NK-92 (cell line): ENCODE results near the gene WBP4.

ENCODE experiments used
- DNase-seq: peaks from one replicate; lab custom pipeline; 2025; ENCODE audit not compliant: unreplicated experiment; lab: John Stamatoyannopoulos, UW

The WBP4 gene

GRCh38 chr13:41048640-41049039 is 12.7 kb upstream of the WBP4 start:
- no peak for DNase-seq

GRCh38 chr13:41049480-41050440 is 11.5 kb upstream of the WBP4 start:
- no peak for DNase-seq

GRCh38 chr13:41052441-41052840 is 8.9 kb upstream of the WBP4 start:
- no peak for DNase-seq

- DNase-seq = no peak
These were observed 7.9 kb upstream of the WBP4 start for GRCh38 chr13:41053384-41053826.

- no peak for DNase-seq
These were observed 7.0 kb upstream of the WBP4 start for GRCh38 chr13:41054212-41054877.

GRCh38 chr13:41054919-41055619 is 6.2 kb upstream of the WBP4 start:
- no peak for DNase-seq

- DNase-seq = no peak
These were observed 5.1 kb upstream of the WBP4 start for GRCh38 chr13:41056194-41056593.

- no peak for DNase-seq
These were observed 4.2 kb upstream of the WBP4 start for GRCh38 chr13:41056826-41057711.

GRCh38 chr13:41058295-41059070 is 2.8 kb upstream of the WBP4 start:
- DNase-seq = no peak

- no peak for DNase-seq
These were observed 1.7 kb upstream of the WBP4 start for GRCh38 chr13:41059456-41060081.

- DNase-seq = no peak
These were observed 1.1 kb upstream of the WBP4 start for GRCh38 chr13:41060082-41060723.

- DNase-seq = peak; percentile 49
These were observed 610 bp upstream of the WBP4 start for GRCh38 chr13:41060724-41061074.

- no peak for DNase-seq
These were observed 867 bp downstream of the WBP4 start for GRCh38 chr13:41061914-41062837.

- DNase-seq = no peak
These were observed 3.2 kb downstream of the WBP4 start for GRCh38 chr13:41064493-41064892.

GRCh38 chr13:41065078-41065477 is 3.8 kb downstream of the WBP4 start:
- DNase-seq = no peak

- DNase-seq = no peak
These were observed 13.2 kb downstream of the WBP4 start for GRCh38 chr13:41074523-41074922.

GRCh38 chr13:41075034-41075433 is 13.7 kb downstream of the WBP4 start:
- no peak for DNase-seq

- DNase-seq = no peak
These were observed 14.2 kb downstream of the WBP4 start for GRCh38 chr13:41075485-41075884.
